OCI-LY7 (cell line): Measurements from ENCODE around the gene KCTD13. TPM values are rescaled to one million over a fixed set of nuclear protein-coding genes. Genes with fewer than 3 reads are reported as not detected.

Experiments used
- BruUV-seq: library from RNA; stranded (reverse); fragments of 400-500 nt; replicated peaks from 2 replicates; lab custom pipeline; 2021; lab: Mats Ljungman, UMichigan
- CTCF ChIA-PET: fragments of 300-600 bp; sonication (Branson Sonifier 250); formaldehyde crosslinking; loops from one replicate; lab custom pipeline; 2022; ENCODE audit warnings: antibody characterized with exemption; ENCODE audit not compliant: unreplicated experiment; lab: Charles Lee
- POLR2A ChIA-PET: fragments of 300-600 bp; sonication (Branson Sonifier 250); formaldehyde crosslinking; loops from one replicate; lab custom pipeline; 2022; ENCODE audit warnings: antibody characterized with exemption; lab: Charles Lee
- DNase-seq: peaks from one replicate; pipeline ENCODE4 v3.0.0-alpha.2; 2015; ENCODE audit warnings: low spot score
- H2AFZ ChIP-seq: fragments of 200-600 bp; sonication (generic), shearing (Covaris generic); 2 replicates; pipeline ENCODE4 v1.6.1; 2014; ENCODE audit warnings: mild to moderate bottlenecking, antibody characterized with exemption, low read length, moderate library complexity
- H3K27ac ChIP-seq: fragments of 200-600 bp; sonication (generic); 2 replicates; pipeline ENCODE4 v1.5.1; 2014; ENCODE audit warnings: mixed run types, low read depth, mild to moderate bottlenecking, moderate library complexity, low read length, inconsistent platforms; ENCODE audit not compliant: poor library complexity, severe bottlenecking
- H3K36me3 ChIP-seq: fragments of 200-600 bp; sonication (generic); 2 replicates; pipeline ENCODE4 v1.6.1; 2014; ENCODE audit warnings: mild to moderate bottlenecking, antibody characterized with exemption, low read length, moderate library complexity, mixed read lengths; ENCODE audit not compliant: insufficient read depth
- H3K4me1 ChIP-seq: fragments of 200-600 bp; sonication (generic); 2 replicates; pipeline ENCODE4 v1.5.1; 2014; ENCODE audit warnings: mild to moderate bottlenecking, low read length; ENCODE audit not compliant: insufficient read depth, poor library complexity, severe bottlenecking
- H3K4me2 ChIP-seq: fragments of 200-600 bp; sonication (generic); 2 replicates; pipeline ENCODE4 v1.6.1; 2014; ENCODE audit warnings: mild to moderate bottlenecking, low read length
- H3K4me3 ChIP-seq: fragments of 200-600 bp; sonication (generic); 2 replicates; pipeline ENCODE4 v1.5.1; 2014; ENCODE audit warnings: mild to moderate bottlenecking, low read depth, low read length; ENCODE audit not compliant: poor library complexity, severe bottlenecking
- H3K79me2 ChIP-seq: fragments of 200-600 bp; sonication (generic); 2 replicates; pipeline ENCODE4 v1.6.1; 2016; ENCODE audit warnings: low read depth, mild to moderate bottlenecking, low read length, moderate library complexity, mixed read lengths; ENCODE audit not compliant: insufficient read depth
- H3K9me2 ChIP-seq: fragments of 200-600 bp; sonication (generic); 2 replicates; pipeline ENCODE4 v1.6.1; 2016; ENCODE audit warnings: mild to moderate bottlenecking, low read length, mixed read lengths; ENCODE audit not compliant: insufficient read depth
- H3K9me3 ChIP-seq: fragments of 200-600 bp; sonication (generic); 2 replicates; pipeline ENCODE4 v1.6.1; 2014; ENCODE audit warnings: mild to moderate bottlenecking, mixed run types, low read length, mixed read lengths
- H4K20me1 ChIP-seq: fragments of 200-600 bp; sonication (generic); 2 replicates; pipeline ENCODE4 v1.6.1; 2014; ENCODE audit warnings: mild to moderate bottlenecking, antibody characterized with exemption, low read length, moderate library complexity, mixed read lengths; ENCODE audit not compliant: insufficient read depth
- EZH2phosphoT487 ChIP-seq: fragments of 200-600 bp; sonication (generic); IDR thresholded peaks from 2 replicates; pipeline ENCODE4 v1.6.1; 2018; ENCODE audit warnings: low read depth, borderline replicate concordance, mild to moderate bottlenecking, mixed run types, antibody characterized with exemption, low read length, moderate library complexity, mixed read lengths
- intact Hi-C: fragments of 100-400 bp; cut with micrococcal nuclease; formaldehyde crosslinking; loops from one replicate; pipeline ENCODE4 v1.10.0; 2022; ENCODE audit not compliant: unreplicated experiment
- total RNA-seq, 2 experiments: library from RNA; depleted of rRNA in 1 of 2; stranded (reverse); fragments of >200 nt in 1 of 2; shearing (Covaris generic) in 1 of 2; gene quantifications; 2 replicates each; pipeline ENCODE4 v1.2.3, GENCODE V29; 2014 to 2022
- TF ChIP-seq, protein P1 (sequence below): fragments of 200-600 bp; sonication (generic); conservative IDR thresholded peaks from 2 replicates; pipeline ENCODE4 v1.5.1; 2014; ENCODE audit warnings: mild to moderate bottlenecking, antibody characterized with exemption, low read length, moderate library complexity, mixed read lengths

Gene KCTD13
- total RNA-seq, 2 experiments from 2014 or later: 15.9 to 48.0 TPM

GRCh38 chr16:29896841-29897240 is 29.2 kb downstream of the KCTD13 start:
- intact Hi-C loops: no loop called here
- no peaks in the 10 kb centered on the region for H3K36me3 ChIP-seq
- BruUV-seq: no TSS peak
- H3K4me2 ChIP-seq: no peak overlapping the region
- no peaks in the 10 kb centered on the region for H3K9me3 ChIP-seq
- no peaks in the 10 kb centered on the region for H3K4me1 ChIP-seq
- no peak overlapping the region for H3K4me3 ChIP-seq
- TF ChIP-seq, protein P1, sequence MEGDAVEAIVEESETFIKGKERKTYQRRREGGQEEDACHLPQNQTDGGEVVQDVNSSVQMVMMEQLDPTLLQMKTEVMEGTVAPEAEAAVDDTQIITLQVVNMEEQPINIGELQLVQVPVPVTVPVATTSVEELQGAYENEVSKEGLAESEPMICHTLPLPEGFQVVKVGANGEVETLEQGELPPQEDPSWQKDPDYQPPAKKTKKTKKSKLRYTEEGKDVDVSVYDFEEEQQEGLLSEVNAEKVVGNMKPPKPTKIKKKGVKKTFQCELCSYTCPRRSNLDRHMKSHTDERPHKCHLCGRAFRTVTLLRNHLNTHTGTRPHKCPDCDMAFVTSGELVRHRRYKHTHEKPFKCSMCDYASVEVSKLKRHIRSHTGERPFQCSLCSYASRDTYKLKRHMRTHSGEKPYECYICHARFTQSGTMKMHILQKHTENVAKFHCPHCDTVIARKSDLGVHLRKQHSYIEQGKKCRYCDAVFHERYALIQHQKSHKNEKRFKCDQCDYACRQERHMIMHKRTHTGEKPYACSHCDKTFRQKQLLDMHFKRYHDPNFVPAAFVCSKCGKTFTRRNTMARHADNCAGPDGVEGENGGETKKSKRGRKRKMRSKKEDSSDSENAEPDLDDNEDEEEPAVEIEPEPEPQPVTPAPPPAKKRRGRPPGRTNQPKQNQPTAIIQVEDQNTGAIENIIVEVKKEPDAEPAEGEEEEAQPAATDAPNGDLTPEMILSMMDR: no peak
- TF ChIP-seq EZH2phosphoT487: no peak
- no peaks in the 10 kb centered on the region for H3K9me2 ChIP-seq
- no peak overlapping the region for H3K27ac ChIP-seq
- DNase-seq: no peak
- CTCF ChIA-PET: no interaction called here
- H3K79me2 ChIP-seq: no peaks in the 10 kb centered on the region
- POLR2A ChIA-PET: no interaction called here
- H2AFZ ChIP-seq: no peak overlapping the region
- no peaks in the 10 kb centered on the region for H4K20me1 ChIP-seq

GRCh38 chr16:29894352-29894751 is 31.7 kb downstream of the KCTD13 start:
- Histone ChIP-seq H3K36me3 (no peaks in the 10 kb centered on the region), H3K4me3 (no peak overlapping the region), H3K4me1 (no peaks in the 10 kb centered on the region), H3K4me2 (no peak overlapping the region), H2AFZ (no peak overlapping the region), H4K20me1 (no peaks in the 10 kb centered on the region), H3K79me2 (no peaks in the 10 kb centered on the region), H3K27ac (no peak overlapping the region), H3K9me3 (no peaks in the 10 kb centered on the region), H3K9me2 (no peaks in the 10 kb centered on the region)
- intact Hi-C loops: no loop called here
- no TSS peak for BruUV-seq
- no peak for TF ChIP-seq EZH2phosphoT487
- TF ChIP-seq, protein P1: no peak
- ChIA-PET POLR2A (interaction anchor here (0.6 kb wide), 1 partner anchor 78 kb away, joined by 5 read pairs; no protein-coding TSS in a partner anchor), CTCF (no interaction called here)
- DNase-seq: no peak

DNA sequence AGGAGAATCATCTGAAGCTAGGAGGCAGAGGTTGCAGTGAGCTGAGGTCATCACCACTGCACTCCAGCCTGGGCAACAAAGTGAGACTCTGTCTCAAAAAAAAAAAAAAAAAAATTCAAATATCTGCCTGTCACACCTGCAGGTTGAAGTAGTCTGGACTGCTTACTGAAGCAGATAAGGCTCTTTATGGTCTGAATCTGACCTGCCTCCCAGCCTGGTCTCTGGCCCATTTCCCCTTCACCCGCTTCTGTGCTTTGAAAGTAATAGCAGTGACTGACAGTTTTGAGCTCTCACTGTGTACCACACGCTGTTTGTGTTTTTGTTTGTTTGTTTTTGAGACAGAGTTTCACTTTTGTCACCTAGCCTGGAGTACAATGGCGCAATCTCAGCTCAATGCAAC is 32.5 kb downstream of the KCTD13 start:
- no peak overlapping the region for H3K4me2 ChIP-seq
- no peak overlapping the region for H2AFZ ChIP-seq
- intact Hi-C loops: no loop called here
- ChIA-PET POLR2A (no interaction called here), CTCF (no interaction called here)
- TF ChIP-seq, protein P1: no peak
- TF ChIP-seq EZH2phosphoT487: no peak
- H3K27ac ChIP-seq: no peak overlapping the region
- H4K20me1 ChIP-seq: no peaks in the 10 kb centered on the region
- no peak overlapping the region for H3K4me3 ChIP-seq
- no peak for DNase-seq
- BruUV-seq: no TSS peak
- no peaks in the 10 kb centered on the region for H3K79me2 ChIP-seq
- H3K36me3 ChIP-seq: no peaks in the 10 kb centered on the region
- H3K9me2 ChIP-seq: no peaks in the 10 kb centered on the region
- H3K4me1 ChIP-seq: no peaks in the 10 kb centered on the region
- H3K9me3 ChIP-seq: no peaks in the 10 kb centered on the region
